H9 (cell line): ENCODE data around the gene LEPROT. TPM values are rescaled to one million over a fixed set of nuclear protein-coding genes. Genes with fewer than 3 reads are reported as not detected.

Experiments used
- DNase-seq: peaks from one replicate; pipeline ENCODE4 v3.0.0-alpha.2; 2017
- H2AFZ ChIP-seq: one replicate; pipeline ENCODE4 v1.6.1; 2013; ENCODE audit warnings: mild to moderate bottlenecking, low read length, control low read depth, moderate library complexity
- H2AK5ac ChIP-seq: 2 replicates; pipeline ENCODE4 v1.6.1; 2013; ENCODE audit warnings: low read length, control low read depth, mixed read lengths; ENCODE audit not compliant: insufficient read length
- H2BK120ac ChIP-seq: one replicate; pipeline ENCODE4 v1.6.1; 2013; ENCODE audit warnings: low read depth, mild to moderate bottlenecking, low read length, control low read depth, inconsistent platforms; ENCODE audit not compliant: poor library complexity, severe bottlenecking
- H2BK12ac ChIP-seq: 2 replicates; pipeline ENCODE4 v1.6.1; 2013; ENCODE audit warnings: low read length, control low read depth, mixed read lengths, low read depth; ENCODE audit not compliant: insufficient read length
- H2BK15ac ChIP-seq: 2 replicates; pipeline ENCODE4 v1.6.1; 2013; ENCODE audit warnings: low read depth, low read length, control low read depth
- H2BK20ac ChIP-seq: one replicate; pipeline ENCODE4 v1.6.1; 2013; ENCODE audit warnings: low read depth, mild to moderate bottlenecking, low read length, control low read depth, inconsistent platforms; ENCODE audit not compliant: poor library complexity, severe bottlenecking
- H2BK5ac ChIP-seq: 2 replicates; pipeline ENCODE4 v1.6.1; 2013; ENCODE audit warnings: low read length, control low read depth, mixed read lengths; ENCODE audit not compliant: insufficient read length
- H3K14ac ChIP-seq: 2 replicates; pipeline ENCODE4 v1.6.1; 2013; ENCODE audit warnings: low read length, control low read depth; ENCODE audit not compliant: insufficient read depth
- H3K18ac ChIP-seq: 2 replicates; pipeline ENCODE4 v1.6.1; 2013; ENCODE audit warnings: low read depth, mild to moderate bottlenecking, mixed read lengths, low read length, control low read depth; ENCODE audit not compliant: insufficient read length
- H3K23ac ChIP-seq: 2 replicates; pipeline ENCODE4 v1.6.1; 2013; ENCODE audit warnings: low read length, control low read depth, mixed read lengths, low read depth; ENCODE audit not compliant: insufficient read length
- H3K23me2 ChIP-seq: 2 replicates; pipeline ENCODE4 v1.6.1; 2013; ENCODE audit warnings: low read depth, mild to moderate bottlenecking, mixed read lengths, low read length, control low read depth; ENCODE audit not compliant: insufficient read length, poor library complexity, severe bottlenecking
- H3K27ac ChIP-seq: 2 replicates; pipeline ENCODE4 v1.5.1; 2013; ENCODE audit warnings: low read length, control low read depth, mixed read lengths, low read depth; ENCODE audit not compliant: insufficient read length
- H3K27me3 ChIP-seq: 2 replicates; pipeline ENCODE4 v1.6.1; 2013; ENCODE audit warnings: low read length, control low read depth, inconsistent platforms; ENCODE audit not compliant: insufficient read depth
- H3K4ac ChIP-seq: 2 replicates; pipeline ENCODE4 v1.6.1; 2013; ENCODE audit warnings: low read depth, mild to moderate bottlenecking, control low read depth, inconsistent platforms, low read length, moderate library complexity
- H3K4me1 ChIP-seq: 2 replicates; pipeline ENCODE4 v1.6.1; 2013; ENCODE audit warnings: low read length, control low read depth, inconsistent platforms; ENCODE audit not compliant: insufficient read depth
- H3K4me2 ChIP-seq: 2 replicates; pipeline ENCODE4 v1.6.1; 2013; ENCODE audit warnings: low read length, control low read depth, mixed read lengths; ENCODE audit not compliant: insufficient read length, insufficient read depth
- H3K56ac ChIP-seq: 2 replicates; pipeline ENCODE4 v1.6.1; 2013; ENCODE audit warnings: low read depth, mild to moderate bottlenecking, mixed read lengths, low read length, control low read depth; ENCODE audit not compliant: insufficient read length
- H3K79me1 ChIP-seq: 2 replicates; pipeline ENCODE4 v1.6.1; 2013; ENCODE audit warnings: low read depth, mild to moderate bottlenecking, moderate library complexity, low read length, control low read depth, inconsistent platforms; ENCODE audit not compliant: insufficient read depth, poor library complexity, severe bottlenecking
- H3K79me2 ChIP-seq: 2 replicates; pipeline ENCODE4 v1.6.1; 2013; ENCODE audit warnings: low read length, control low read depth, inconsistent platforms; ENCODE audit not compliant: insufficient read depth
- H3K9ac ChIP-seq: 2 replicates; pipeline ENCODE4 v1.6.1; 2013; ENCODE audit warnings: low read length, control low read depth, mixed read lengths; ENCODE audit not compliant: insufficient read length; ENCODE audit errors: extremely low read depth
- H3K9me3 ChIP-seq: one replicate; pipeline ENCODE4 v1.6.1; 2013; ENCODE audit warnings: low read depth, low read length, inconsistent platforms; ENCODE audit not compliant: control insufficient read depth
- H3T11ph ChIP-seq: one replicate; pipeline ENCODE4 v1.6.1; 2013; ENCODE audit warnings: mild to moderate bottlenecking, low read length, control low read depth, inconsistent platforms
- H4K20me1 ChIP-seq: one replicate; pipeline ENCODE4 v1.6.1; 2013; ENCODE audit not compliant: control insufficient read depth, insufficient read length, insufficient read depth
- H4K5ac ChIP-seq: 2 replicates; pipeline ENCODE4 v1.6.1; 2013; ENCODE audit warnings: low read depth, mild to moderate bottlenecking, mixed read lengths, low read length, control low read depth; ENCODE audit not compliant: insufficient read length
- H4K8ac ChIP-seq: replicated peaks from 2 replicates; pipeline ENCODE4 v1.6.1; 2013; ENCODE audit warnings: low read length, control low read depth, mixed read lengths, low read depth; ENCODE audit not compliant: insufficient read length
- H4K91ac ChIP-seq: 2 replicates; pipeline ENCODE4 v1.6.1; 2013; ENCODE audit warnings: low read depth, mild to moderate bottlenecking, moderate library complexity, mixed read lengths, low read length, control low read depth; ENCODE audit not compliant: insufficient read length
- H3K27ac Mint-ChIP-seq, 3 experiments: 2 replicates in 2 of 3; 3 replicates in 1 of 3; pipeline ENCODE4 v1.8.0; 2020 to 2021; ENCODE audit warnings: mixed read lengths in 3 of 3, mild to moderate bottlenecking in 1 of 3, moderate library complexity in 1 of 3
- H3K27me3 Mint-ChIP-seq: 2 replicates; pipeline ENCODE4 v1.8.0; 2021; ENCODE audit warnings: low read depth, mild to moderate bottlenecking, moderate library complexity, mixed read lengths
- H3K36me3 Mint-ChIP-seq, 3 experiments: 2 replicates in 2 of 3; 3 replicates in 1 of 3; pipeline ENCODE4 v1.8.0; 2020 to 2021; ENCODE audit warnings: low read depth in 3 of 3, mixed read lengths in 3 of 3; ENCODE audit not compliant: insufficient read depth in 1 of 3
- H3K4me1 Mint-ChIP-seq, 2 experiments: 2 replicates each; pipeline ENCODE4 v1.8.0; 2020; ENCODE audit warnings: mixed read lengths in 2 of 2
- H3K4me3 Mint-ChIP-seq, 2 experiments: 2 replicates in 1 of 2; 3 replicates in 1 of 2; pipeline ENCODE4 v1.8.0; 2020 to 2021; ENCODE audit warnings: mild to moderate bottlenecking in 2 of 2, mixed read lengths in 2 of 2, moderate library complexity in 1 of 2
- H3K9me3 Mint-ChIP-seq, 2 experiments: 2 replicates in 1 of 2; 3 replicates in 1 of 2; pipeline ENCODE4 v1.8.0; 2020; ENCODE audit warnings: mild to moderate bottlenecking in 2 of 2, mixed read lengths in 2 of 2, moderate library complexity in 1 of 2
- CTCF ChIP-seq: fragments of 200-600 bp; sonication (generic); conservative IDR thresholded peaks from 3 replicates; pipeline ENCODE4 v1.8.0; 2021; ENCODE audit warnings: antibody characterized with exemption, mild to moderate bottlenecking
- WGBS: extraction: QIAGEN DNeasy Blood & Tissue Kit; methylation state at CpG from one replicate; pipeline ENCODE4 v1.1.7; 2013; ENCODE audit warnings: missing lambda C conversion rate, low lambda C conversion rate, mixed read lengths; ENCODE audit not compliant: insufficient read length; ENCODE audit errors: extremely low coverage; 5-methylcytosine and 5-hydroxymethylcytosine counted together
- total RNA-seq: library from RNA; stranded (reverse); gene quantifications from 2 replicates; pipeline ENCODE4 v1.2.1, GENCODE V29; 2021

LEPROT gene
- total RNA-seq, 1 experiment from 2014 or later: 32.6 TPM

GRCh38 chr1:65434760-65435159, 14.3 kb downstream of the LEPROT start:
- no peak overlapping the region for H2BK15ac ChIP-seq
- H3K27ac ChIP-seq: no peak overlapping the region
- H4K20me1 ChIP-seq: no peaks in the 10 kb centered on the region
- H3K23me2 ChIP-seq: no peaks in the 10 kb centered on the region
- no peak overlapping the region for H4K91ac ChIP-seq
- H3K4me1 ChIP-seq: peaks cover 2% of the 10 kb centered on the region; the same call in 1 of the 2 replicates
- H2AFZ ChIP-seq: no peak overlapping the region
- no peak overlapping the region for H2BK120ac ChIP-seq
- no peak overlapping the region for H2BK5ac ChIP-seq
- peaks cover 36 to 41% of the 10 kb centered on the region in 2 experiments for H3K4me1 Mint-ChIP-seq
- H3K9me3 ChIP-seq: no peaks in the 10 kb centered on the region
- WGBS: no CpG with 5 or more reads among the region's 3 CpGs
- peak overlapping the region in 2 of 3 experiments; percentile 56 to 81; a peak in 1 of 7 replicates for H3K27ac Mint-ChIP-seq
- H3K9me3 Mint-ChIP-seq: no peaks in the 10 kb centered on the region
- no peak overlapping the region for H4K8ac ChIP-seq
- H4K5ac ChIP-seq: no peak overlapping the region
- H3K23ac ChIP-seq: no peak overlapping the region
- H2BK20ac ChIP-seq: no peak overlapping the region
- no peak overlapping the region for H2BK12ac ChIP-seq
- no peak overlapping the region for H3K56ac ChIP-seq
- no peaks in the 10 kb centered on the region for H3K27me3 ChIP-seq
- DNase-seq: no peak
- H3K9ac ChIP-seq: no peak overlapping the region
- H3K4ac ChIP-seq: no peak overlapping the region
- no peak overlapping the region for H3K4me2 ChIP-seq
- no peaks in the 10 kb centered on the region for H3K27me3 Mint-ChIP-seq
- H3K4me3 Mint-ChIP-seq: no peak overlapping the region
- no peaks in the 10 kb centered on the region for H3K79me2 ChIP-seq
- TF ChIP-seq CTCF: no peak
- no peak overlapping the region for H3K18ac ChIP-seq
- no peak overlapping the region for H3K14ac ChIP-seq
- no peak overlapping the region for H2AK5ac ChIP-seq
- H3K79me1 ChIP-seq: no peaks in the 10 kb centered on the region
- peaks cover 0 to 17% (median 11%) of the 10 kb centered on the region in 3 experiments; a peak in 5 of 7 replicates for H3K36me3 Mint-ChIP-seq
- H3T11ph ChIP-seq: no peak overlapping the region
